Right atrium auricular region (tissue), 2 donors: ENCODE results near the gene C9orf43. TPM values are rescaled to one million over a fixed set of nuclear protein-coding genes. Genes with fewer than 3 reads are reported as not detected.

Experiments
- DNase-seq: peaks from one replicate; pipeline ENCODE4 v3.0.0-alpha.2; 2019; ENCODE audit warnings: low spot score
- H3K27ac ChIP-seq, 2 donors: fragments of 200-600 bp; sonication (generic); 1 replicate in 1 of 2; 2 replicates in 1 of 2; pipeline ENCODE4 v1.5.1; 2016 to 2019
- H3K27me3 ChIP-seq, 2 donors: fragments of 200-600 bp; sonication (generic); one replicate each; pipeline versions ENCODE4 v1.5.1 to v1.6.0; 2017 to 2019
- H3K36me3 ChIP-seq: fragments of 200-600 bp; sonication (generic); one replicate; pipeline ENCODE4 v1.5.1; 2016
- H3K4me1 ChIP-seq, 2 donors: fragments of 200-600 bp; sonication (generic); one replicate each; pipeline versions ENCODE4 v1.5.1 to v1.6.0; 2017 to 2019
- H3K4me3 ChIP-seq, 2 donors: fragments of 200-600 bp; sonication (generic); 1 replicate in 1 of 2; 2 replicates in 1 of 2; pipeline ENCODE4 v1.5.1; 2017 to 2019; ENCODE audit warnings: mild to moderate bottlenecking in 1 of 2, moderate library complexity in 1 of 2
- H3K9me3 ChIP-seq, 2 donors: fragments of 200-600 bp; sonication (generic); one replicate each; pipeline ENCODE4 v1.5.1; 2019
- CTCF ChIP-seq, 2 donors: fragments of 200-600 bp; sonication (generic); IDR thresholded peaks; one replicate each; pipeline ENCODE4 v1.5.1; 2019; ENCODE audit warnings: antibody characterized with exemption in 2 of 2
- total RNA-seq, 2 donors: library from RNA; depleted of rRNA; stranded (reverse); fragments of >200 nt; gene quantifications; one replicate each; pipeline ENCODE4 v1.1.0, GENCODE V29; 2016

C9orf43 gene
- total RNA-seq, 2 donors from 2014 or later, result not detected

GRCh38 chr9:113389451-113389850, 21.1 kb upstream of the C9orf43 start:
- no peak for TF ChIP-seq CTCF (IDR thresholded peaks at IDR 0.05)
- Histone ChIP-seq H3K4me3 (no peak overlapping the region), H3K27ac (no peak overlapping the region), H3K36me3 (peaks cover 51% of the 10 kb centered on the region), H3K9me3 (no peaks in the 10 kb centered on the region), H3K27me3 (no peaks in the 10 kb centered on the region), H3K4me1 (no peaks in the 10 kb centered on the region)
- no peak for DNase-seq

- Histone ChIP-seq H3K27ac (no peak overlapping the region), H3K27me3 (no peaks in the 10 kb centered on the region), H3K9me3 (no peaks in the 10 kb centered on the region), H3K36me3 (peaks cover 51% of the 10 kb centered on the region), H3K4me1 (no peaks in the 10 kb centered on the region), H3K4me3 (no peak overlapping the region)
- DNase-seq, result no peak
- TF ChIP-seq CTCF (IDR thresholded peaks at IDR 0.05), result no peak
These were observed 20.2 kb upstream of the C9orf43 start for GRCh38 chr9:113390192-113390960.

GRCh38 chr9:113391917-113392316, 18.6 kb upstream of the C9orf43 start:
- Histone ChIP-seq H3K9me3 (no peaks in the 10 kb centered on the region), H3K36me3 (peaks cover 50% of the 10 kb centered on the region), H3K27me3 (no peaks in the 10 kb centered on the region), H3K4me1 (no peaks in the 10 kb centered on the region), H3K4me3 (no peak overlapping the region), H3K27ac (no peak overlapping the region)
- no peak for TF ChIP-seq CTCF (IDR thresholded peaks at IDR 0.05)
- DNase-seq, result no peak

- Histone ChIP-seq H3K36me3 (peaks cover 38% of the 10 kb centered on the region), H3K27ac (no peak overlapping the region)
These were observed 17.3 kb upstream of the C9orf43 start for GRCh38 chr9:113393281-113393680.

GRCh38 chr9:113395000-113395861, 15.3 kb upstream of the C9orf43 start:
- Histone ChIP-seq H3K9me3 (no peaks in the 10 kb centered on the region), H3K27me3 (no peaks in the 10 kb centered on the region), H3K27ac (no peak overlapping the region), H3K4me3 (no peak overlapping the region), H3K4me1 (peaks cover 0 to 21% of the 10 kb centered on the region in 2 donors), H3K36me3 (peaks cover 18% of the 10 kb centered on the region)
- TF ChIP-seq CTCF (IDR thresholded peaks at IDR 0.05), result no peak
- DNase-seq, result no peak

More at GRCh38 chr9:113393281-113393680, 17.3 kb upstream of the C9orf43 start:
- Histone ChIP-seq H3K4me3 (no peak overlapping the region), H3K9me3 (no peaks in the 10 kb centered on the region), H3K27me3 (no peaks in the 10 kb centered on the region), H3K4me1 (peaks cover 0 to 2% of the 10 kb centered on the region in 2 donors)
- no peak for TF ChIP-seq CTCF (IDR thresholded peaks at IDR 0.05)
- no peak for DNase-seq
